GM12878 (cell line): ENCODE results near the gene APLP2. TPM values are rescaled to one million over a fixed set of nuclear protein-coding genes. Genes with fewer than 3 reads are reported as not detected.

Experiments used
- ATAC-seq: fragments of 200-7000 bp; cut with Tn5 transposase; 3 replicates; pipeline ENCODE4 v1.9.1; 2020; ENCODE audit warnings: mild to moderate bottlenecking, moderate library complexity
- BruUV-seq: library from RNA; stranded (reverse); fragments of 400-500 nt; replicated peaks from 2 replicates; lab custom pipeline; 2021; lab: Mats Ljungman, UMichigan
- CTCF ChIA-PET: fragments of 300-600 bp; sonication (Branson Sonifier 250); formaldehyde crosslinking; extraction: SDS; loops from one replicate; lab custom pipeline; 2021; ENCODE audit warnings: inconsistent platforms; lab: Yijun Ruan, JAX
- POLR2A ChIA-PET: fragments of 350-600 bp; formaldehyde crosslinking; extraction: SDS; loops from one replicate; lab custom pipeline; 2021; ENCODE audit warnings: inconsistent platforms; lab: Charles Lee
- RAD21 ChIA-PET: fragments of 300-600 bp; sonication (Branson Sonifier 250); formaldehyde crosslinking; loops from one replicate; lab custom pipeline; 2023; ENCODE audit warnings: antibody characterized with exemption; ENCODE audit not compliant: unreplicated experiment; lab: Charles Lee
- SMC1A ChIA-PET: fragments of 300-600 bp; sonication (Branson Sonifier 250); formaldehyde crosslinking; loops from one replicate; lab custom pipeline; 2023; ENCODE audit not compliant: unreplicated experiment, uncharacterized antibody; lab: Charles Lee
- DNase-seq: peaks from one replicate; pipeline ENCODE4 v3.0.0-alpha.2; 2011; ENCODE audit warnings: low read depth, low spot score
- FAIRE-seq: peaks from 3 replicates; lab custom pipeline; 2011; peaks lifted over from hg19 to GRCh38; lab: Jason Lieb, UNC
- H2AFZ ChIP-seq: 2 replicates; pipeline ENCODE4 v1.6.0; 2011; ENCODE audit warnings: low read depth, low read length, control low read depth; ENCODE audit not compliant: control insufficient read depth
- H3K27ac ChIP-seq: 2 replicates; pipeline ENCODE4 v1.5.1; 2011; ENCODE audit warnings: control low read depth; ENCODE audit not compliant: control insufficient read depth, insufficient read depth
- H3K27me3 ChIP-seq, 2 experiments: replicated peaks in 1 of 2; 2 replicates each; pipeline versions ENCODE4 v1.6.0 to v1.6.1; 2011; ENCODE audit warnings: low read length in 1 of 2; ENCODE audit not compliant: control insufficient read depth in 2 of 2, insufficient read depth in 2 of 2
- H3K36me3 ChIP-seq, 2 experiments: 2 replicates each; pipeline ENCODE4 v1.5.1; 2011; ENCODE audit warnings: low read length in 1 of 2; ENCODE audit not compliant: control insufficient read depth in 2 of 2, insufficient read depth in 2 of 2
- H3K4me1 ChIP-seq: 2 replicates; pipeline ENCODE4 v1.6.1; 2011; ENCODE audit warnings: mild to moderate bottlenecking, low read length, moderate library complexity, mixed read lengths; ENCODE audit not compliant: control insufficient read depth, insufficient read depth
- H3K4me2 ChIP-seq: 2 replicates; pipeline ENCODE4 v1.6.0; 2011; ENCODE audit warnings: control low read depth; ENCODE audit not compliant: control insufficient read depth, insufficient read depth
- H3K4me3 ChIP-seq: fragments of 200-600 bp; sonication (generic); 2 replicates; pipeline ENCODE4 v1.5.1; 2016
- H3K79me2 ChIP-seq: 2 replicates; pipeline ENCODE4 v1.6.0; 2011; ENCODE audit warnings: low read length; ENCODE audit not compliant: control insufficient read depth, insufficient read depth
- H3K9ac ChIP-seq: 2 replicates; pipeline ENCODE4 v1.8.0; 2011; ENCODE audit warnings: low read length, control low read depth, mixed read lengths; ENCODE audit not compliant: control insufficient read depth, insufficient read depth
- H3K9me3 ChIP-seq: replicated peaks from 3 replicates; pipeline ENCODE4 v1.5.1; 2011; ENCODE audit warnings: mild to moderate bottlenecking, low read length; ENCODE audit not compliant: control insufficient read depth, insufficient read depth
- H4K20me1 ChIP-seq: 2 replicates; pipeline ENCODE4 v1.6.0; 2011; ENCODE audit not compliant: control insufficient read depth, insufficient read depth
- BCL11A ChIP-seq: IDR thresholded peaks from 2 replicates; pipeline ENCODE4 v1.6.1; 2011; ENCODE audit warnings: low read depth, low read length
- BHLHE40 ChIP-seq, 2 experiments: fragments of 450-650 bp in 1 of 2; IDR thresholded peaks; 2 replicates each; pipeline ENCODE4 v1.6.1; 2011 to 2017; ENCODE audit warnings: low read depth in 2 of 2, borderline replicate concordance in 1 of 2, improper control_type of control experiment in 1 of 2, low read length in 1 of 2, mild to moderate bottlenecking in 1 of 2
- ESRRA ChIP-seq: IDR thresholded peaks from 2 replicates; pipeline ENCODE4 v1.6.1; 2012; ENCODE audit warnings: mild to moderate bottlenecking, low read length, improper control_type of control experiment
- KDM1A ChIP-seq: fragments of 200-600 bp; sonication (generic); IDR thresholded peaks from 2 replicates; pipeline ENCODE4 v1.6.1; 2016; ENCODE audit warnings: borderline replicate concordance
- LARP7 ChIP-seq: fragments of 450-650 bp; IDR thresholded peaks from 2 replicates; pipeline ENCODE4 v1.6.1; 2017; ENCODE audit warnings: mild to moderate bottlenecking
- MLLT1 ChIP-seq: fragments of 450-650 bp; IDR thresholded peaks from 2 replicates; pipeline ENCODE4 v1.6.1; 2016; ENCODE audit warnings: mild to moderate bottlenecking
- NFYB ChIP-seq: IDR thresholded peaks from 2 replicates; pipeline ENCODE4 v1.6.1; 2011; ENCODE audit warnings: low read depth, mild to moderate bottlenecking, low read length, improper control_type of control experiment, moderate library complexity; ENCODE audit not compliant: insufficient read depth
- RFX5 ChIP-seq: IDR thresholded peaks from 2 replicates; pipeline ENCODE4 v1.6.1; 2011; ENCODE audit warnings: low read depth, low read length, improper control_type of control experiment
- ZNF687 ChIP-seq: fragments of 450-650 bp; IDR thresholded peaks from 2 replicates; pipeline ENCODE4 v1.6.1; 2017; ENCODE audit warnings: mild to moderate bottlenecking, moderate library complexity
- WGBS: methylation state at CpG from one replicate; pipeline ENCODE4 v1.1.6; 2016; ENCODE audit warnings: low lambda C conversion rate; ENCODE audit not compliant: insufficient replicate concordance, insufficient coverage; ENCODE audit errors: missing lambda C conversion rate; 5-methylcytosine and 5-hydroxymethylcytosine counted together
- in situ Hi-C: fragments of 300-500 bp; cut with MboI; formaldehyde crosslinking; loops from 9 replicates; pipeline ENCODE4 v1.14.3; 2018; ENCODE audit warnings: mixed read lengths
- intact Hi-C: fragments of 100-400 bp; cut with micrococcal nuclease; formaldehyde crosslinking; loops from one replicate; pipeline ENCODE4 v1.14.2; 2022; ENCODE audit not compliant: unreplicated experiment
- polyA plus RNA-seq, 11 experiments: library from polyadenylated mRNA; depleted of rRNA in 4 of 11; unstranded in 6 of 11; stranded (reverse) in 5 of 11; fragments of >200 nt; fragmentation: Nextera tagmentation in 4 of 11; fragmentation: Illumina TruSeq in 1 of 11; extraction: Ambion mirVana in 4 of 11; extraction: Trizol in 1 of 11; gene quantifications; 1 replicate in 1 of 11; 2 replicates in 10 of 11; pipeline versions ENCODE4 v1.2.1 to v1.2.3, GENCODE V29; 2011 to 2016; ENCODE audit warnings: inconsistent platforms in 2 of 11, missing spikeins in 2 of 11, low read depth in 1 of 11
- total RNA-seq, 4 experiments: library from RNA; depleted of rRNA in 3 of 4; stranded (reverse); fragments of >200 nt in 3 of 4; fragmentation: Illumina TruSeq in 1 of 4; extraction: Trizol in 1 of 4; gene quantifications; 2 replicates each; pipeline versions ENCODE4 v1.2.1 to v1.2.3, GENCODE V29; 2013 to 2021

The APLP2 gene
- total and polyA plus RNA-seq, 10 of the 15 experiments (the other 5 are each of a cell fraction or from before 2014, with no cell fraction given): 2.3 to 38.8 (median 21.3) TPM

GRCh38 chr11:130115218-130115617 lies 45.5 kb downstream of the APLP2 start:
- Histone ChIP-seq H3K79me2 (no peaks in the 10 kb centered on the region), H4K20me1 (no peaks in the 10 kb centered on the region), H3K27me3 (no peaks in the 10 kb centered on the region)
- intact Hi-C loops (loop anchor here (5.0 kb wide), 1 partner anchor 113 kb away; the partner anchor contains the start of gene PRDM10), in situ Hi-C loops (no loop called here)
- TF ChIP-seq RFX5 (no peak), ESRRA (no peak), LARP7 (no peak), NFYB (no peak), BCL11A (no peak), BHLHE40 (IDR thresholded peaks at IDR 0.05; ENCODE audit: borderline replicate concordance in 1 of 2, low read depth in 2 of 2, low read length in 1 of 2) (no peak), MLLT1 (no peak), KDM1A (no peak), ZNF687 (no peak)
- TF ChIP-seq, all 136 proteins: peak for 0
- Histone ChIP-seq H3K9me3 (no peaks in the 10 kb centered on the region), H3K4me1 (peaks cover 20% of the 10 kb centered on the region), H3K36me3 (no peaks in the 10 kb centered on the region), H3K4me2 (no peak overlapping the region), H3K9ac (no peak overlapping the region), H2AFZ (no peak overlapping the region), H3K4me3 (no peak overlapping the region), H3K27ac (no peak overlapping the region)
- BruUV-seq: no TSS peak
- FAIRE-seq (no peak), ATAC-seq (no peak), DNase-seq (no peak)
- CTCF ChIA-PET: interaction anchor here (0.8 to 2.3 kb wide), 4 partner anchors 10 to 64 kb away, joined by 3 to 17 read pairs (median 4); no protein-coding TSS in a partner anchor
- 92% methylated on average over 2 of the region's 2 CpGs for WGBS
- RAD21 ChIA-PET: interaction anchor here (0.7 to 1.5 kb wide), 3 partner anchors 17 to 194 kb away, joined by 3 to 6 read pairs (median 4); no protein-coding TSS in a partner anchor
- POLR2A ChIA-PET: interaction anchor here (0.5 kb wide), 1 partner anchor 15 kb away, joined by 3 read pairs; no protein-coding TSS in a partner anchor
- SMC1A ChIA-PET: interaction anchor here (0.6 to 1.2 kb wide), 3 partner anchors 11 to 309 kb away, joined by 3 to 5 read pairs (median 4); no protein-coding TSS in a partner anchor
